GM12864 (cell line): ENCODE results near the gene CYP2A7.
"Not testable (repeated sequence)": the region's sequence is repeated elsewhere in the genome, so short reads cannot be mapped to it uniquely, and the experiment has no call there.

Source experiments
- DNase-seq: peaks from one replicate; pipeline ENCODE4 v3.0.0-alpha.2; 2011; ENCODE audit warnings: low read depth
- H3K4me3 ChIP-seq: 2 replicates; pipeline ENCODE4 v1.5.1; 2011; ENCODE audit warnings: mild to moderate bottlenecking, low read depth, low read length, control low read depth
- CTCF ChIP-seq: IDR thresholded peaks from 2 replicates; pipeline ENCODE4 v1.5.1; 2011; ENCODE audit warnings: low read depth, mild to moderate bottlenecking, moderate library complexity, low read length, control low read depth, inconsistent platforms; ENCODE audit errors: missing control alignments

CYP2A7 gene, protein sequence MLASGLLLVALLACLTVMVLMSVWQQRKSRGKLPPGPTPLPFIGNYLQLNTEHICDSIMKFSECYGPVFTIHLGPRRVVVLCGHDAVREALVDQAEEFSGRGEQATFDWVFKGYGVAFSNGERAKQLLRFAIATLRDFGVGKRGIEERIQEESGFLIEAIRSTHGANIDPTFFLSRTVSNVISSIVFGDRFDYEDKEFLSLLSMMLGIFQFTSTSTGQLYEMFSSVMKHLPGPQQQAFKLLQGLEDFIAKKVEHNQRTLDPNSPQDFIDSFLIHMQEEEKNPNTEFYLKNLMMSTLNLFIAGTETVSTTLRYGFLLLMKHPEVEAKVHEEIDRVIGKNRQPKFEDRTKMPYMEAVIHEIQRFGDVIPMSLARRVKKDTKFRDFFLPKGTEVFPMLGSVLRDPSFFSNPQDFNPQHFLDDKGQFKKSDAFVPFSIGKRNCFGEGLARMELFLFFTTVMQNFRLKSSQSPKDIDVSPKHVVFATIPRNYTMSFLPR

DNA sequence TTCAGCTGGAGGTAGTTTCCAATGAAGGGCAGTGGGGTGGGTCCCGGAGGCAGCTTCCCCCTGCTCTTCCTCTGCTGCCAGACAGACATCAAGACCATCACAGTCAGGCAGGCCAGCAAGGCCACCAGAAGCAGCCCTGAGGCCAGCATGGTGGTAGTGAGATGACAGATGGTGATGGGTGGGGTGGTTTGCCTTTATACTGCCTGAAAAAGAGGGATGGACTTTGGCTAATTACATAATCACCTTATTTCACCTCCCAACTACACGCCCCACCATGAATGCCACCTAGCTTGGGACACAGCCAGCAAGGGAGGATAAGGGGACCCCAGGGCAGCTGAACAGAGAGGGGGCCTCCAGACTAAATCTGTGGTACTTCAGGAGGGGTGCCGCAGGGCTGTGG, at the start of gene CYP2A7:
Gene CYP2A7, minus strand, starts transcription at position 170 of the 400 bp plus-strand sequence. Its CDS starts 21 bp downstream, at position 149.
- DNase-seq, H3K4me3 ChIP-seq: not testable (repeated sequence)

DNA sequence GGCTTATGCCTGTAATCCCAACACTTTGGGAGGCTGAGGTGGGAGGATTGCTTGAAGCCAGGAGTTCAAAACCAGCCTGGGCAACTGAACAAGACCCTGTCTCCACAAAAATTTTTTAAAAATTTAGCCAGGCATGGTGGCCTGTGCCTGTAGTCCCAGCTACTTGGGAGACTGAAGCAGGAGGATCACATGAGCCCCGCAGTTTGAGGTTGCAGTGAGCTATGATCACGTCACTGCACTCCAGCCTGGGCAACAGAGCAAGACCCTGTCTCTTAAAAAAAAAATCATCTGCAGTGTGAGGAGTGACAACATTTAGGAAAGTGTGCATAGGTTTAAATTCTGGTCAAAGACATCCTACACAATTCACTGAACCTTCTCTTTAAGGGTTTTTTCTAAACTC, 48.8 kb upstream of the CYP2A7 start:
- not testable (repeated sequence) for DNase-seq, H3K4me3 ChIP-seq

- H3K4me3 ChIP-seq, DNase-seq: not testable (repeated sequence)
Observed at GRCh38 chr19:40929942-40930341, 47.9 kb upstream of the CYP2A7 start.

DNA sequence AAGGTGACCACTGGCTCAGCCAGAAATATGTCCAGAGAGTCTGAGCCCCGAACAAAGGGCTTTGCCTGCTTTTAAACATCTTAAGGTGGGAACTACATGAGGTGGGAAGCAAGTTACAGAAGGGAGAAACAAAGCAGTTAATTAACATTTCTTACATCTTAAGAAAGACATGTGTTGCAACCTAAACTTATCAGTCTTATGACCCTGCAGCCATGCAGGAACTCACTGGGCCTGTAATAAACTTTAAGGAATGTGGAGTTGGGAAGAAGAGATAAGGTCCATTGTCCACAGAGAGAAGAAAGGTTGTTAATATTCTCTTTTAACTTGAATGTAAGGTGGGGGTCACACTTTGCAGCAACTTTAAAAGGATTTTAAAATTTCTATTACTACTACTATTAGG, 46.8 kb upstream of the CYP2A7 start:
- H3K4me3 ChIP-seq: no peak overlapping the region
- no peak for DNase-seq
- no peak for TF ChIP-seq CTCF

GRCh38 chr19:40927567-40927966, 45.5 kb upstream of the CYP2A7 start:
- DNase-seq: no peak
- no peak overlapping the region for H3K4me3 ChIP-seq
- no peak for TF ChIP-seq CTCF

DNA sequence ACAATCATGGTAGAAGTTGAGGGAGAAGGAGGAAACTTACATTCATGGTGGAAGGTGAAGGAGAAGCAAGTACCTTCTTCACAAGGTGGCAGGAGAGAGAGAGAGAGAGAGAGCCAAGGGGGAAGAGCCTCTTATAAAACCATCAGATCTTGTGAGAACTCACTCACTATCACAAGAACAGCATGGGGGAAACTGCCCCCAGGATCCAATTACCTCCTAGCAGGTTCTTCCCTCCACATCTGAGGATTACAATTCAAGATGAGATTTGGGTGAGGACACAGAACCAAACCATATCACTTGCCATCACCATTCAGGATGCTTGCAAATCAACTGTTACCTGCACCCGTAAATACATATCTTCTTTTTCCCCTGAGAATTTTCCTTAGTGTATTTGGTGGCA, 44.2 kb upstream of the CYP2A7 start:
- DNase-seq, H3K4me3 ChIP-seq: not testable (repeated sequence)

DNA sequence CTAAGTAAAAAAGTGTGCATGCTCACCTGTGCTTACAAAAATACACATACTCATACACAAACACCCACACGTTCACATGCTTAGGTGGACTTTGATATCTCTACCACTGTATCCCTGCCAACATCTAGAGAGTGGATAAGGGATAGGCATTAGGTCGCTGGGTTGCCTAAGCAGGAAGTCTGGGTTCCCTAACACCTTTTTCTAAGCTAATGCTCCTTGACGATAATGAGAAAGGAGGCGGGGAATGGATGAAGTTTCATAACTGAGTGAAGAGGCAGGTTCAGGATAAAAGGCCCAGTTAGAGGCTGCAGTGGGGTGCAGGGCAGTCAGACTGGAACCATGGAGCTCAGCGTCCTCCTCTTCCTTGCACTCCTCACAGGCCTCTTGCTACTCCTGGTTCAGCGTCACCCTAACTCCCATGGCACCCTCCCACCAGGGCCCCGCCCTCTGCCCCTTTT, 41.9 kb upstream of the CYP2A7 start:
- DNase-seq: no peak
- no peak for TF ChIP-seq CTCF
- no peak overlapping the region for H3K4me3 ChIP-seq

- not testable (repeated sequence) for DNase-seq, H3K4me3 ChIP-seq
Observed at GRCh38 chr19:40922237-40923160, 40.5 kb upstream of the CYP2A7 start.

GRCh38 chr19:40921005-40921897, 39.2 kb upstream of the CYP2A7 start:
- TF ChIP-seq CTCF: no peak
- no peak overlapping the region for H3K4me3 ChIP-seq
- DNase-seq: no peak
